GM21367 (cell line): ENCODE measurements around the gene DAPK2.

Experiments
- ATAC-seq: cut with Tn5 transposase; IDR thresholded peaks from one replicate; pipeline ENCODE4 v1.9.1; 2021; ENCODE audit not compliant: unreplicated experiment

Gene DAPK2

GRCh38 chr15:63945007-63945788, 101.1 kb downstream of the DAPK2 start:
- no peak for ATAC-seq

GRCh38 chr15:63944681-63944955, 101.7 kb downstream of the DAPK2 start:
- no peak for ATAC-seq

- ATAC-seq: no peak
These were observed 102.2 kb downstream of the DAPK2 start for GRCh38 chr15:63943829-63944680.

- ATAC-seq: no peak
These were observed 103.6 kb downstream of the DAPK2 start for GRCh38 chr15:63942486-63943365.

- no peak for ATAC-seq
These were observed 104.4 kb downstream of the DAPK2 start for GRCh38 chr15:63941698-63942465.

- no peak for ATAC-seq
These were observed 105.2 kb downstream of the DAPK2 start for GRCh38 chr15:63940966-63941620.

- ATAC-seq: no peak
These were observed 106.7 kb downstream of the DAPK2 start for GRCh38 chr15:63939531-63940130.

- ATAC-seq: no peak
These were observed 107.7 kb downstream of the DAPK2 start for GRCh38 chr15:63938486-63939061.

GRCh38 chr15:63933522-63933921, 112.8 kb downstream of the DAPK2 start:
- ATAC-seq: no peak

- ATAC-seq: no peak
These were observed 114.7 kb downstream of the DAPK2 start for GRCh38 chr15:63931556-63931955.

GRCh38 chr15:63930034-63930433, 116.3 kb downstream of the DAPK2 start:
- no peak for ATAC-seq

GRCh38 chr15:63928185-63928842, 118.0 kb downstream of the DAPK2 start:
- no peak for ATAC-seq

GRCh38 chr15:63923993-63924950, 122.0 kb downstream of the DAPK2 start:
- no peak for ATAC-seq

- no peak for ATAC-seq
These were observed 123.4 kb downstream of the DAPK2 start for GRCh38 chr15:63922916-63923315.

- no peak for ATAC-seq
These were observed 123.9 kb downstream of the DAPK2 start for GRCh38 chr15:63922261-63922904.

- ATAC-seq: no peak
These were observed 125.6 kb downstream of the DAPK2 start for GRCh38 chr15:63920504-63921175.

GRCh38 chr15:63918901-63919348, 127.4 kb downstream of the DAPK2 start:
- no peak for ATAC-seq
